Measurements from ENCODE around the gene NOL9. TPM values are rescaled to one million over a fixed set of nuclear protein-coding genes. Genes with fewer than 3 reads are reported as not detected.

Gene NOL9
- total and polyA plus RNA-seq, 9 of the 15 experiments (the other 6 are each of a cell fraction or from before 2014, with no cell fraction given), result 5.6 to 76.5 (median 47.3) TPM

DNA sequence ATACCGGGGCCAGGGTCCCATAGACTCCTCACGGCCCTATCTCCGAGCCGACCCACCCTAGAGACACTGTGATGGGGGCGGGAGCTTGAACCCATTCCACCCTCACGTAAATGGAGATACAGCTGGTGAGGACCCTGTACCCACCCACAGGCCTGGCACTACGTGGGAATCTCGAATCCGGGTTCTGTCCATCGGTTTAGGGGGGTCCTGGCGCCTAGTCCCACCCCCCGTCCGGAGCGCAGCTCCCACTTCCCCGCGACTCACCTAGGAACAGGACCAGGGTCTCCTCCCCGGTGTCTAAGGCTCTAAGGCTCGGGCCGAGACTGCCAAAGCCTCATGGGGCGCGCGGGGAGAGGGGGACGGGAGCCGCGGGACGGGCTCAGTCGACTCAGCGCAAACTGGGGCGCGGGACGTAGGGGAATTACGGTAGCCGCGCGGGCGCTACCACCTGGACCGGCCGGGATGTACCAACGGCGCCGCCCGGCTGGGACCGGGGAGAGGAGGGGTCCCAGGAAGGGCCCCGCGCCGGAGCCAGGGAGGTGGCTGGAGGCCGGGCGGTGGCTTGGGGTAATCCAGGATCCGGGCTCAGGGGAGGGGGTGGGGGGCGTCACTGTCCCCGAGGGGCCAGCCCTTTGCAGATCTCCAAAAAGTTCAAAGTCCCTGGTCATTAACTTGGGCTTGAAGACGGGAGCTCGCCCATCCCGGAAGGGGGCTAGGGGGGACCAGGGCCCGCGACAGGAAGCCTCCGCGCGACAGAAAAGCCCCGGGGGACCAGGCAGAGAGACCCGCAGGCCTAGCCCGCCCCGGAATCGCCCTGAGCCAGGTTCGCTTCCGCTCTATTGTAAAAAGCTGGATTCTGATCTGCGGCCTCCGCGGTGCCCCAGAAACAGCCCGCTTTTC is 63.9 kb downstream of the NOL9 start (continued):
- TF ChIP-seq, protein P1, sequence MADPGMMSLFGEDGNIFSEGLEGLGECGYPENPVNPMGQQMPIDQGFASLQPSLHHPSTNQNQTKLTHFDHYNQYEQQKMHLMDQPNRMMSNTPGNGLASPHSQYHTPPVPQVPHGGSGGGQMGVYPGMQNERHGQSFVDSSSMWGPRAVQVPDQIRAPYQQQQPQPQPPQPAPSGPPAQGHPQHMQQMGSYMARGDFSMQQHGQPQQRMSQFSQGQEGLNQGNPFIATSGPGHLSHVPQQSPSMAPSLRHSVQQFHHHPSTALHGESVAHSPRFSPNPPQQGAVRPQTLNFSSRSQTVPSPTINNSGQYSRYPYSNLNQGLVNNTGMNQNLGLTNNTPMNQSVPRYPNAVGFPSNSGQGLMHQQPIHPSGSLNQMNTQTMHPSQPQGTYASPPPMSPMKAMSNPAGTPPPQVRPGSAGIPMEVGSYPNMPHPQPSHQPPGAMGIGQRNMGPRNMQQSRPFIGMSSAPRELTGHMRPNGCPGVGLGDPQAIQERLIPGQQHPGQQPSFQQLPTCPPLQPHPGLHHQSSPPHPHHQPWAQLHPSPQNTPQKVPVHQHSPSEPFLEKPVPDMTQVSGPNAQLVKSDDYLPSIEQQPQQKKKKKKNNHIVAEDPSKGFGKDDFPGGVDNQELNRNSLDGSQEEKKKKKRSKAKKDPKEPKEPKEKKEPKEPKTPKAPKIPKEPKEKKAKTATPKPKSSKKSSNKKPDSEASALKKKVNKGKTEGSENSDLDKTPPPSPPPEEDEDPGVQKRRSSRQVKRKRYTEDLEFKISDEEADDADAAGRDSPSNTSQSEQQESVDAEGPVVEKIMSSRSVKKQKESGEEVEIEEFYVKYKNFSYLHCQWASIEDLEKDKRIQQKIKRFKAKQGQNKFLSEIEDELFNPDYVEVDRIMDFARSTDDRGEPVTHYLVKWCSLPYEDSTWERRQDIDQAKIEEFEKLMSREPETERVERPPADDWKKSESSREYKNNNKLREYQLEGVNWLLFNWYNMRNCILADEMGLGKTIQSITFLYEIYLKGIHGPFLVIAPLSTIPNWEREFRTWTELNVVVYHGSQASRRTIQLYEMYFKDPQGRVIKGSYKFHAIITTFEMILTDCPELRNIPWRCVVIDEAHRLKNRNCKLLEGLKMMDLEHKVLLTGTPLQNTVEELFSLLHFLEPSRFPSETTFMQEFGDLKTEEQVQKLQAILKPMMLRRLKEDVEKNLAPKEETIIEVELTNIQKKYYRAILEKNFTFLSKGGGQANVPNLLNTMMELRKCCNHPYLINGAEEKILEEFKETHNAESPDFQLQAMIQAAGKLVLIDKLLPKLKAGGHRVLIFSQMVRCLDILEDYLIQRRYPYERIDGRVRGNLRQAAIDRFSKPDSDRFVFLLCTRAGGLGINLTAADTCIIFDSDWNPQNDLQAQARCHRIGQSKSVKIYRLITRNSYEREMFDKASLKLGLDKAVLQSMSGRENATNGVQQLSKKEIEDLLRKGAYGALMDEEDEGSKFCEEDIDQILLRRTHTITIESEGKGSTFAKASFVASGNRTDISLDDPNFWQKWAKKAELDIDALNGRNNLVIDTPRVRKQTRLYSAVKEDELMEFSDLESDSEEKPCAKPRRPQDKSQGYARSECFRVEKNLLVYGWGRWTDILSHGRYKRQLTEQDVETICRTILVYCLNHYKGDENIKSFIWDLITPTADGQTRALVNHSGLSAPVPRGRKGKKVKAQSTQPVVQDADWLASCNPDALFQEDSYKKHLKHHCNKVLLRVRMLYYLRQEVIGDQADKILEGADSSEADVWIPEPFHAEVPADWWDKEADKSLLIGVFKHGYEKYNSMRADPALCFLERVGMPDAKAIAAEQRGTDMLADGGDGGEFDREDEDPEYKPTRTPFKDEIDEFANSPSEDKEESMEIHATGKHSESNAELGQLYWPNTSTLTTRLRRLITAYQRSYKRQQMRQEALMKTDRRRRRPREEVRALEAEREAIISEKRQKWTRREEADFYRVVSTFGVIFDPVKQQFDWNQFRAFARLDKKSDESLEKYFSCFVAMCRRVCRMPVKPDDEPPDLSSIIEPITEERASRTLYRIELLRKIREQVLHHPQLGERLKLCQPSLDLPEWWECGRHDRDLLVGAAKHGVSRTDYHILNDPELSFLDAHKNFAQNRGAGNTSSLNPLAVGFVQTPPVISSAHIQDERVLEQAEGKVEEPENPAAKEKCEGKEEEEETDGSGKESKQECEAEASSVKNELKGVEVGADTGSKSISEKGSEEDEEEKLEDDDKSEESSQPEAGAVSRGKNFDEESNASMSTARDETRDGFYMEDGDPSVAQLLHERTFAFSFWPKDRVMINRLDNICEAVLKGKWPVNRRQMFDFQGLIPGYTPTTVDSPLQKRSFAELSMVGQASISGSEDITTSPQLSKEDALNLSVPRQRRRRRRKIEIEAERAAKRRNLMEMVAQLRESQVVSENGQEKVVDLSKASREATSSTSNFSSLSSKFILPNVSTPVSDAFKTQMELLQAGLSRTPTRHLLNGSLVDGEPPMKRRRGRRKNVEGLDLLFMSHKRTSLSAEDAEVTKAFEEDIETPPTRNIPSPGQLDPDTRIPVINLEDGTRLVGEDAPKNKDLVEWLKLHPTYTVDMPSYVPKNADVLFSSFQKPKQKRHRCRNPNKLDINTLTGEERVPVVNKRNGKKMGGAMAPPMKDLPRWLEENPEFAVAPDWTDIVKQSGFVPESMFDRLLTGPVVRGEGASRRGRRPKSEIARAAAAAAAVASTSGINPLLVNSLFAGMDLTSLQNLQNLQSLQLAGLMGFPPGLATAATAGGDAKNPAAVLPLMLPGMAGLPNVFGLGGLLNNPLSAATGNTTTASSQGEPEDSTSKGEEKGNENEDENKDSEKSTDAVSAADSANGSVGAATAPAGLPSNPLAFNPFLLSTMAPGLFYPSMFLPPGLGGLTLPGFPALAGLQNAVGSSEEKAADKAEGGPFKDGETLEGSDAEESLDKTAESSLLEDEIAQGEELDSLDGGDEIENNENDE (IDR thresholded peaks at IDR 0.05; ENCODE audit: low read depth, low read length), result peak; percentile 99
- TF ChIP-seq ZNF140 (CRISPR knock-in tag; IDR thresholded peaks at IDR 0.05), result no peak
- TF ChIP-seq HNRNPLL (IDR thresholded peaks at IDR 0.05; ENCODE audit: low read depth, low read length, poor library complexity, severe bottlenecking), result peak; percentile 55
- 0 out of 2 replicates have a peak, but pooled peaks have one; percentile 11 for TF ChIP-seq ETV1 (tag; conservative IDR thresholded peaks at IDR 0.05; ENCODE audit: low read depth)
- 0 out of 2 replicates have a peak, but pooled peaks have one; percentile 50 for TF ChIP-seq TOE1 (IDR thresholded peaks at IDR 0.05; ENCODE audit: borderline replicate concordance)
- TF ChIP-seq TOE1 (CRISPR knock-in tag; IDR thresholded peaks at IDR 0.05; ENCODE audit: borderline replicate concordance, low read depth), result no peak
- peak; percentile 61 for TF ChIP-seq SP1 (CRISPR knock-in tag; IDR thresholded peaks at IDR 0.05)
- TF ChIP-seq JUND (IDR thresholded peaks at IDR 0.05; ENCODE audit: borderline replicate concordance, low read depth, low read length), result peak; percentile 86
- no peak for TF ChIP-seq JUND (tag; IDR thresholded peaks at IDR 0.05; ENCODE audit: borderline replicate concordance, low read depth, low read length)
- peak; percentile 40; the same call in 1 of the 2 replicates for TF ChIP-seq RBFOX2 (IDR thresholded peaks at IDR 0.05; ENCODE audit: low read depth, low read length)
- TF ChIP-seq, protein P2, sequence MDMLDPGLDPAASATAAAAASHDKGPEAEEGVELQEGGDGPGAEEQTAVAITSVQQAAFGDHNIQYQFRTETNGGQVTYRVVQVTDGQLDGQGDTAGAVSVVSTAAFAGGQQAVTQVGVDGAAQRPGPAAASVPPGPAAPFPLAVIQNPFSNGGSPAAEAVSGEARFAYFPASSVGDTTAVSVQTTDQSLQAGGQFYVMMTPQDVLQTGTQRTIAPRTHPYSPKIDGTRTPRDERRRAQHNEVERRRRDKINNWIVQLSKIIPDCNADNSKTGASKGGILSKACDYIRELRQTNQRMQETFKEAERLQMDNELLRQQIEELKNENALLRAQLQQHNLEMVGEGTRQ (CRISPR knock-in tag; IDR thresholded peaks at IDR 0.05), result no peak
